RWPE2 (cell line): Measurements from ENCODE around the gene GPR68.
A peak's percentile ranks its signal among the peaks of the same experiment; 100 is the strongest.

Source experiments
- ATAC-seq: fragments of 200-7000 bp; cut with Tn5 transposase; 3 replicates; pipeline ENCODE4 v1.9.1; 2021; ENCODE audit warnings: low read depth
- DNase-seq: peaks from one replicate; pipeline ENCODE4 v3.0.0-alpha.2; 2020; ENCODE audit warnings: low spot score
- H3K27ac ChIP-seq: fragments of 450-650 bp; 2 replicates; pipeline ENCODE4 v1.5.1; 2017; ENCODE audit warnings: mild to moderate bottlenecking; ENCODE audit not compliant: poor library complexity, severe bottlenecking
- H3K27me3 ChIP-seq: fragments of 250-450 bp; sonication (Bioruptor Pico); 2 replicates; pipeline ENCODE4 v1.5.1; 2021; ENCODE audit warnings: mild to moderate bottlenecking, moderate library complexity; ENCODE audit not compliant: insufficient read depth, poor library complexity, severe bottlenecking
- H3K36me3 ChIP-seq: fragments of 250-450 bp; sonication (Bioruptor Pico); 2 replicates; pipeline ENCODE4 v1.5.1; 2020; ENCODE audit warnings: low read depth, mild to moderate bottlenecking, moderate library complexity
- H3K4me1 ChIP-seq: fragments of 250-450 bp; sonication (Bioruptor Pico); 2 replicates; pipeline ENCODE4 v1.5.1; 2021; ENCODE audit warnings: mild to moderate bottlenecking, moderate library complexity; ENCODE audit not compliant: insufficient read depth, poor library complexity, severe bottlenecking
- H3K4me3 ChIP-seq: fragments of 250-450 bp; sonication (Bioruptor Pico); 2 replicates; pipeline ENCODE4 v1.5.1; 2021; ENCODE audit warnings: mild to moderate bottlenecking, moderate library complexity; ENCODE audit not compliant: severe bottlenecking
- H3K9me3 ChIP-seq: fragments of 250-450 bp; sonication (Bioruptor Pico); 2 replicates; pipeline ENCODE4 v1.5.1; 2021; ENCODE audit warnings: mild to moderate bottlenecking, moderate library complexity; ENCODE audit not compliant: severe bottlenecking
- CTCF ChIP-seq: fragments of 450-650 bp; IDR thresholded peaks from one replicate; pipeline ENCODE4 v1.5.1; 2017; ENCODE audit warnings: mild to moderate bottlenecking, moderate library complexity; ENCODE audit not compliant: poor library complexity, severe bottlenecking

GPR68 gene

DNA sequence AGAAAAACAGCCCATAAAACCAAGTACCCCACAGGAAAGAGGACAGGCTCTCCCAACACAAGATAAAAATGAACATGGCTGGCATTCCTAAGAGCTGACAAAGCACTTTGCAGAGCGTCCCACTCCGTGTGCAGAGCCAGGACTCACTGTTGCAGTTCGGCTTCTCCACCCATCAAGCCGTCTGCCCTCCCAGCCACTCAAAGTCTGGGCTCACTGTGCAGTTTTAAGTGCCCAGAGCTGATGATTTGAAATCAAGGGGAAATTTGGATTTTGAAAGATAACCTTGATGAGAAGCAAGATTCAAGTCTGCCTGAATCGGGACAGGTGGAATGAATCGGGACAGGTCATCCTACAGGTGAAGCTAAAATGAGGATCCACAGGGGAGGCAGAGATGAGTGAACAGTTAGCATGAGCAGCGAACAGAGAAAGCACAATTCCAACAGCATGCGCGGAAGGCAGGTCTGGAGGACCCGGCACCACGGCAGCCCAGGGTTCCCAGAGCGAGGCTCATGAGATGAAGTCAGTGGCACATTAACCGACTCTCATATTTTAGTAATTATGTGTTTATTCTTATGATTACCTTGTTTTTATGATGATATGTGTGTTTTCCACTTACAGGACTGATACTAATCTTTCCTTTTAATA, 39.8 kb upstream of the GPR68 start:
- no peak for DNase-seq
- H3K4me1 ChIP-seq, result peaks cover 22% of the 10 kb centered on the region

DNA sequence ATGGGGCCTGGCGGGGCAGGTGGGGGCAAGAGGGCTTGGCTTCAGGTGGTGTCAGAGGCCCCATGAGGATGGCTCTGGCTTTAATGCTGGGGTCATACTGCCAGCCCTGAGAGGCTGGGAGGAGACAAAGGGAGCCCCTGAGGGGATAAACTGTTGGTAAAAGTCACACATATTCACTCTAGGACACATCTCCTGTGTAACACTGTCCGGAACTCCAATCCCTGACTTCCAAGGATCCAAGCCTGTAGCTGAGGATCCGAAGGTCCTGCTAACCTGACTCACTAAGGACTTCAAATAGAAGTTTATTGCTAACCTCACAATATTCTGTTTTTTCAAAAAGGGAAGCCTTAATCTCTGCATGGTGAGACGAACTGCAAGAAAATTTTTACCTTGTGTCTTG, 39.2 kb upstream of the GPR68 start:
- no peak for TF ChIP-seq CTCF
- H3K4me3 ChIP-seq, result no peak overlapping the region
- no peaks in the 10 kb centered on the region for H3K27me3 ChIP-seq
- H3K36me3 ChIP-seq, result peaks cover 86% of the 10 kb centered on the region
- ATAC-seq (no peak), DNase-seq (no peak)
- H3K4me1 ChIP-seq, result peaks cover 22% of the 10 kb centered on the region
- H3K27ac ChIP-seq, result peak overlapping the region; percentile 67
- peaks cover 2% of the 10 kb centered on the region for H3K9me3 ChIP-seq

More for the DNA sequence above, 39.8 kb upstream of the GPR68 start:
- peak overlapping the region; percentile 67 for H3K27ac ChIP-seq
- peaks cover 81% of the 10 kb centered on the region for H3K36me3 ChIP-seq
- H3K27me3 ChIP-seq, result no peaks in the 10 kb centered on the region
- TF ChIP-seq CTCF, result no peak
- peaks cover 2% of the 10 kb centered on the region for H3K9me3 ChIP-seq
- no peak overlapping the region for H3K4me3 ChIP-seq
- ATAC-seq, result peak; percentile 80

- DNase-seq (no peak), ATAC-seq (no peak)
- Histone ChIP-seq H3K4me3 (no peak overlapping the region), H3K27me3 (no peaks in the 10 kb centered on the region), H3K27ac (peak overlapping the region; percentile 67), H3K36me3 (peaks cover 87% of the 10 kb centered on the region), H3K4me1 (peaks cover 25% of the 10 kb centered on the region), H3K9me3 (peaks cover 2% of the 10 kb centered on the region)
- no peak for TF ChIP-seq CTCF
These were observed 38.6 kb upstream of the GPR68 start for GRCh38 chr14:91282954-91283645.

DNA sequence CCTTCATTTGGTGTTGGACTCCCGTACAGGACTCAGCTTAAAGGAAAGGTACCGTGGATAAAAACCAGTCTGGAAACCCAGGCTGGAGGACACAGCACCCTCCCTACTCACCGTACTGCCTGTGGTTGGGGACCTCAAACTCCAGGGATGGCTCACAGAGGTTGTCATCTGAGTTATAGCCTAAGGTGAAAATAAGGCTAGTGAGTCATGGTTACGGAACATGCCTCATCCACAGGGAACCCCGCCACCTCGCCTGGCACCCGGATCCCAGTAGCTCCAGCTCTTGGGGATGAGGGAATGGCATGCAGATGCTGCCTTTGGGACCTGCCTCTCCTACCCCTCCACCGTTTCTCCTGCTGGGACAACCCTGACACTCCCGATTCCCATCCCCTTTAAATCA, 36.8 kb upstream of the GPR68 start:
- Histone ChIP-seq H3K36me3 (peaks cover 90% of the 10 kb centered on the region), H3K9me3 (peaks cover 2% of the 10 kb centered on the region), H3K4me3 (no peak overlapping the region), H3K27me3 (no peaks in the 10 kb centered on the region), H3K4me1 (peaks cover 34% of the 10 kb centered on the region), H3K27ac (peak overlapping the region; percentile 5)
- ATAC-seq, result peak; percentile 78
- no peak for DNase-seq
- no peak for TF ChIP-seq CTCF

DNA sequence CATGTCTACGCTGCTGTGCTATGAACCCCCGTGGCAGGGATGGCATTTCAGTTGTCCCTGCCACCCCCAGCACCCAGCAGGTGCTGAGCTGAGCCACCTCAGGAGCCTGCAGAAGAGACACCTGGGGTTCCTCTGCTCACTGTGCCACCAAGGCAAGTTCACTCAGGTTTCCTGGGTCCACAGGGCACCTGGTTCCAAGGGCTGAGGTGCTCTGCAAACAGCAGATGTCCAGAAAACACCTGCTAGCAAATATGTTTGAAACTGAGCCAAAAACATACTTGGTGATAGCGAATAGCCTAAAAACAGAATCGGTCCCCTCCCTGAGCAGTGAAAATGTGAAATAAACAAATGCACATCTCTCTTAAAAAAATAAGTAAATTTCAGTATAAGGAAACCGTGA, 35.6 kb upstream of the GPR68 start:
- Histone ChIP-seq H3K36me3 (peaks cover 82% of the 10 kb centered on the region), H3K27ac (no peak overlapping the region), H3K9me3 (peaks cover 2% of the 10 kb centered on the region), H3K4me3 (no peak overlapping the region), H3K4me1 (peaks cover 34% of the 10 kb centered on the region), H3K27me3 (no peaks in the 10 kb centered on the region)
- ATAC-seq (no peak), DNase-seq (no peak)
- TF ChIP-seq CTCF, result no peak
